IMR-90 (cell line): Measurements from ENCODE around the gene FMN1. TPM values are rescaled to one million over a fixed set of nuclear protein-coding genes. Genes with fewer than 3 reads are reported as not detected.

Experiments
- ATAC-seq: fragments of 200-7000 bp; cut with Tn5 transposase; 2 replicates; pipeline ENCODE4 v1.9.1; 2020; ENCODE audit warnings: low read depth, mild to moderate bottlenecking, moderate library complexity
- BruUV-seq: library from RNA; stranded (reverse); fragments of 400-500 nt; replicated peaks from 2 replicates; lab custom pipeline; 2021; lab: Mats Ljungman, UMichigan
- CTCF ChIA-PET: fragments of 300-600 bp; formaldehyde crosslinking; extraction: SDS; loops from one replicate; lab custom pipeline; 2021; ENCODE audit warnings: antibody characterized with exemption; lab: Yijun Ruan, JAX
- POLR2A ChIA-PET: fragments of 300-600 bp; sonication (Branson Sonifier 250); formaldehyde crosslinking; loops from one replicate; lab custom pipeline; 2022; ENCODE audit warnings: antibody characterized with exemption; ENCODE audit not compliant: unreplicated experiment; lab: Charles Lee
- DNase-seq: peaks from one replicate; pipeline ENCODE4 v3.0.0; 2013
- H2AFZ ChIP-seq: replicated peaks from 2 replicates; pipeline ENCODE3; 2013; ENCODE audit warnings: low read length, mild to moderate bottlenecking; ENCODE audit not compliant: poor library complexity
- H2AK5ac ChIP-seq: 2 replicates; pipeline ENCODE4 v1.6.1; 2013; ENCODE audit warnings: low read depth, low read length, inconsistent platforms
- H2AK9ac ChIP-seq: replicated peaks from 2 replicates; pipeline ENCODE3; 2013; ENCODE audit warnings: mild to moderate bottlenecking, low read depth, low read length, moderate library complexity; ENCODE audit not compliant: poor library complexity
- H2BK120ac ChIP-seq: 2 replicates; pipeline ENCODE4 v1.6.1; 2013; ENCODE audit warnings: low read depth, low read length, inconsistent platforms
- H2BK15ac ChIP-seq: 3 replicates; pipeline ENCODE4 v1.6.1; 2013; ENCODE audit warnings: low read depth, low read length, inconsistent platforms
- H2BK20ac ChIP-seq: 2 replicates; pipeline ENCODE4 v1.6.1; 2013; ENCODE audit warnings: low read depth, mild to moderate bottlenecking, inconsistent platforms, low read length, moderate library complexity
- H2BK5ac ChIP-seq: 2 replicates; pipeline ENCODE4 v1.6.1; 2013; ENCODE audit warnings: mild to moderate bottlenecking, low read depth, low read length, inconsistent platforms; ENCODE audit not compliant: poor library complexity, severe bottlenecking
- H3K14ac ChIP-seq: replicated peaks from 2 replicates; pipeline ENCODE4 v1.6.1; 2013; ENCODE audit warnings: low read depth, low read length, inconsistent platforms
- H3K18ac ChIP-seq: 2 replicates; pipeline ENCODE4 v1.6.1; 2013; ENCODE audit warnings: low read depth, low read length, control low read depth
- H3K23ac ChIP-seq: 2 replicates; pipeline ENCODE4 v1.6.1; 2013; ENCODE audit warnings: low read depth, low read length, inconsistent platforms
- H3K27ac ChIP-seq: 2 replicates; pipeline ENCODE4 v1.5.1; 2013; ENCODE audit warnings: mild to moderate bottlenecking, control low read depth, low read length; ENCODE audit not compliant: insufficient read depth
- H3K27me3 ChIP-seq: 2 replicates; pipeline ENCODE4 v1.6.1; 2013; ENCODE audit warnings: low read length; ENCODE audit not compliant: control insufficient read depth, insufficient read depth
- H3K36me3 ChIP-seq: 2 replicates; pipeline ENCODE4 v1.6.1; 2013; ENCODE audit warnings: low read length, mixed read lengths; ENCODE audit not compliant: control insufficient read depth, insufficient read depth
- H3K4ac ChIP-seq: 2 replicates; pipeline ENCODE4 v1.6.1; 2013; ENCODE audit warnings: low read depth, low read length, inconsistent platforms
- H3K4me1 ChIP-seq: 2 replicates; pipeline ENCODE4 v1.6.1; 2013; ENCODE audit warnings: low read length, mixed read lengths; ENCODE audit not compliant: control insufficient read depth, insufficient read depth
- H3K4me2 ChIP-seq: 2 replicates; pipeline ENCODE4 v1.6.1; 2013; ENCODE audit warnings: low read depth, mild to moderate bottlenecking, control low read depth, low read length, moderate library complexity
- H3K4me3 ChIP-seq: 2 replicates; pipeline ENCODE4 v1.5.1; 2013; ENCODE audit warnings: low read depth, mild to moderate bottlenecking, control low read depth, low read length, moderate library complexity; ENCODE audit not compliant: insufficient read depth
- H3K56ac ChIP-seq: 2 replicates; pipeline ENCODE4 v1.6.1; 2013; ENCODE audit warnings: low read length, inconsistent platforms; ENCODE audit not compliant: insufficient read depth; ENCODE audit errors: extremely low read depth
- H3K79me1 ChIP-seq, 2 experiments: 2 replicates each; pipeline ENCODE4 v1.6.1; 2013; ENCODE audit warnings: low read length in 2 of 2, inconsistent platforms in 1 of 2, low read depth in 1 of 2
- H3K9ac ChIP-seq: 2 replicates; pipeline ENCODE4 v1.6.1; 2013; ENCODE audit warnings: low read depth, low read length, control low read depth
- H3K9me1 ChIP-seq: 2 replicates; pipeline ENCODE4 v1.6.1; 2013; ENCODE audit warnings: low read length, inconsistent platforms; ENCODE audit not compliant: insufficient read depth
- H3K9me3 ChIP-seq: 2 replicates; pipeline ENCODE4 v1.6.1; 2013; ENCODE audit warnings: low read length; ENCODE audit not compliant: control insufficient read depth, insufficient read depth
- H4K20me1 ChIP-seq: 2 replicates; pipeline ENCODE4 v1.6.1; 2013; ENCODE audit warnings: low read length, inconsistent platforms; ENCODE audit not compliant: insufficient read depth
- H4K5ac ChIP-seq: 2 replicates; pipeline ENCODE4 v1.6.1; 2013; ENCODE audit warnings: mild to moderate bottlenecking, low read depth, low read length, control low read depth
- H4K8ac ChIP-seq, 2 experiments: 2 replicates each; pipeline ENCODE4 v1.6.1; 2013; ENCODE audit warnings: low read depth in 2 of 2, low read length in 2 of 2, control low read depth in 1 of 2, inconsistent platforms in 1 of 2
- H4K91ac ChIP-seq: 2 replicates; pipeline ENCODE4 v1.6.1; 2013; ENCODE audit warnings: low read depth, low read length, inconsistent platforms; ENCODE audit not compliant: insufficient read depth
- CEBPB ChIP-seq: IDR thresholded peaks from 2 replicates; pipeline ENCODE4 v1.6.1; 2012; ENCODE audit warnings: low read depth, low read length, improper control_type of control experiment
- FOS ChIP-seq: fragments of 150-350 bp; IDR thresholded peaks from 2 replicates; pipeline ENCODE4 v1.6.1; 2016; ENCODE audit warnings: low read depth, low read length
- POLR2A ChIP-seq: IDR thresholded peaks from 2 replicates; pipeline ENCODE4 v1.6.1; 2012; ENCODE audit warnings: mild to moderate bottlenecking, low read depth, low read length
- WGBS, 2 experiments: methylation state at CpG; one replicate each; pipeline versions ENCODE4 v1.1.5 to v1.1.7; 2013; ENCODE audit warnings: missing lambda C conversion rate in 2 of 2; ENCODE audit not compliant: insufficient read length in 1 of 2; ENCODE audit errors: extremely low coverage in 2 of 2; 5-methylcytosine and 5-hydroxymethylcytosine counted together
- dilution Hi-C: fragments of 300-500 bp; cut with HindIII; formaldehyde crosslinking; loops from one replicate; pipeline ENCODE4 v1.14.3; 2018; ENCODE audit warnings: low sequenced_read_pairs; ENCODE audit not compliant: unreplicated experiment
- in situ Hi-C: fragments of 300-500 bp; cut with MboI; formaldehyde crosslinking; loops from 3 replicates; pipeline ENCODE4 v1.14.3; 2019; ENCODE audit warnings: low sequenced_read_pairs, inconsistent platforms, mixed read lengths
- intact Hi-C: fragments of 100-400 bp; cut with micrococcal nuclease; formaldehyde crosslinking; loops from 2 replicates; pipeline ENCODE4 v1.10.0; 2022
- polyA plus RNA-seq, 3 experiments: library from polyadenylated mRNA; depleted of rRNA; stranded (reverse); fragments of >200 nt; gene quantifications; 2 replicates each; pipeline ENCODE4 v1.2.3, GENCODE V29; 2012; ENCODE audit warnings: low replicate concordance in 1 of 3
- total RNA-seq: library from RNA; depleted of rRNA; stranded (reverse); fragments of >200 nt; gene quantifications from 2 replicates; pipeline ENCODE4 v1.2.3, GENCODE V29; 2012

The FMN1 gene
- total and polyA plus RNA-seq, 2 of the 4 experiments (the other 2 are of a cell fraction) = 7.3 to 17.6 TPM

- H3K4me2 ChIP-seq = no peak overlapping the region
- H3K36me3 ChIP-seq = no peaks in the 10 kb centered on the region; the same call in 1 of the 2 replicates
- BruUV-seq = no TSS peak
- no peak overlapping the region for H3K14ac ChIP-seq
- in situ Hi-C loops (no loop called here), intact Hi-C loops (no loop called here), dilution Hi-C loops (no loop called here)
- peak overlapping the region; percentile 33; the same call in 1 of the 2 replicates for H4K91ac ChIP-seq
- no peak overlapping the region for H2AFZ ChIP-seq
- no CpG with 5 or more reads among the region's 1 CpG for WGBS, 2 experiments
- H2BK120ac ChIP-seq = 0 out of 2 replicates have a peak overlapping the region, but pooled peaks have one; percentile 54
- TF ChIP-seq POLR2A (no peak), CEBPB (no peak), FOS (no peak)
- H4K20me1 ChIP-seq = peaks cover 7% of the 10 kb centered on the region; the same call in 1 of the 2 replicates
- peaks cover 8% of the 10 kb centered on the region; the same call in 1 of the 2 replicates for H3K9me1 ChIP-seq
- H3K23ac ChIP-seq = no peak overlapping the region
- DNase-seq = no peak
- ChIA-PET POLR2A (no interaction called here), CTCF (interaction anchor here (0.6 kb wide), 1 partner anchor 17 kb away, joined by 7 read pairs; no protein-coding TSS in a partner anchor)
- H3K27me3 ChIP-seq = no peaks in the 10 kb centered on the region
- H3K4me3 ChIP-seq = no peak overlapping the region
- 0 out of 2 replicates have a peak overlapping the region, but pooled peaks have one; percentile 46 for H4K5ac ChIP-seq
- peak overlapping the region; percentile 69 for H2BK5ac ChIP-seq
- H2AK5ac ChIP-seq = no peak overlapping the region
- no peak overlapping the region for H3K9ac ChIP-seq
- peak overlapping the region; percentile 89 for H3K18ac ChIP-seq
- H3K79me1 ChIP-seq = peaks cover 27 to 61% of the 10 kb centered on the region in 2 experiments
- H3K27ac ChIP-seq = peak overlapping the region; percentile 55; the same call in 1 of the 2 replicates
- peaks cover 20% of the 10 kb centered on the region for H3K4me1 ChIP-seq
- no peak overlapping the region for H3K56ac ChIP-seq
- H2AK9ac ChIP-seq = no peak overlapping the region
- H3K4ac ChIP-seq = no peak overlapping the region; the same call in 1 of the 2 replicates
- H3K9me3 ChIP-seq = no peaks in the 10 kb centered on the region
- H2BK20ac ChIP-seq = 0 out of 2 replicates have a peak overlapping the region, but pooled peaks have one; percentile 26
- peak overlapping the region in 1 of 2 experiments; percentile 26; a peak in 1 of 4 replicates for H4K8ac ChIP-seq
- H2BK15ac ChIP-seq = no peak overlapping the region
- no peak for ATAC-seq
Measured at GRCh38 chr15:32977506-32977905, 217.0 kb downstream of the FMN1 start.
